ENCODE measurements around the gene PAN3.

PAN3 gene

DNA sequence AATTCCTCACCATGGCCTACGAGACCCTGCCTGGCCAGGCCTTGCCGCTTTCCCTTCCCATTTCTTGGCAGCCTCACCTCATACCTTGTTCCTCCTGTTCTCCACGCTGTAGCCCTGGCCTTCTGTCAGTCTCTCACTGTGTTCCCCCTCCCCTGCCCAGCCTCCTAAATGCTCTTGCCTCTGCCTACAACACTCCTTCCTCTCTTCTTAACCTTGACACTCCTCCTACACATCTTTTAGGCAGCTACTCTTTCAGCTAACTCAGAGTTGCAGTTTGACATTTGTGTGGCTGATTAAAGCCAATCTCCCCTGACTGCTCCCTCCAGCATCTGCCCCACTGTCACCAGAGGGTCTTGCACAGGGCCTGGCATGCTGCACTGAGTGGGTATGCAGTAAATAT, 205.8 kb downstream of the PAN3 start:
- Histone ChIP-seq H3K9me3 (no peaks in the 10 kb centered on the region), H3K36me3 (no peaks in the 10 kb centered on the region), H3K27me3 (no peaks in the 10 kb centered on the region), H3K4me1 (peaks cover 12% of the 10 kb centered on the region), H3K4me3 (ENCODE audit: low read depth, low read length) (no peak overlapping the region)
- TF ChIP-seq, protein P1, sequence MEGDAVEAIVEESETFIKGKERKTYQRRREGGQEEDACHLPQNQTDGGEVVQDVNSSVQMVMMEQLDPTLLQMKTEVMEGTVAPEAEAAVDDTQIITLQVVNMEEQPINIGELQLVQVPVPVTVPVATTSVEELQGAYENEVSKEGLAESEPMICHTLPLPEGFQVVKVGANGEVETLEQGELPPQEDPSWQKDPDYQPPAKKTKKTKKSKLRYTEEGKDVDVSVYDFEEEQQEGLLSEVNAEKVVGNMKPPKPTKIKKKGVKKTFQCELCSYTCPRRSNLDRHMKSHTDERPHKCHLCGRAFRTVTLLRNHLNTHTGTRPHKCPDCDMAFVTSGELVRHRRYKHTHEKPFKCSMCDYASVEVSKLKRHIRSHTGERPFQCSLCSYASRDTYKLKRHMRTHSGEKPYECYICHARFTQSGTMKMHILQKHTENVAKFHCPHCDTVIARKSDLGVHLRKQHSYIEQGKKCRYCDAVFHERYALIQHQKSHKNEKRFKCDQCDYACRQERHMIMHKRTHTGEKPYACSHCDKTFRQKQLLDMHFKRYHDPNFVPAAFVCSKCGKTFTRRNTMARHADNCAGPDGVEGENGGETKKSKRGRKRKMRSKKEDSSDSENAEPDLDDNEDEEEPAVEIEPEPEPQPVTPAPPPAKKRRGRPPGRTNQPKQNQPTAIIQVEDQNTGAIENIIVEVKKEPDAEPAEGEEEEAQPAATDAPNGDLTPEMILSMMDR (IDR thresholded peaks at IDR 0.05; ENCODE audit: low read depth, low read length), result no peak
- no peak for DNase-seq

Data from BE2C (cell line).